ENCODE measurements around the gene CREBZF.
A peak's percentile ranks its signal among the peaks of the same experiment; 100 is the strongest.

DNA sequence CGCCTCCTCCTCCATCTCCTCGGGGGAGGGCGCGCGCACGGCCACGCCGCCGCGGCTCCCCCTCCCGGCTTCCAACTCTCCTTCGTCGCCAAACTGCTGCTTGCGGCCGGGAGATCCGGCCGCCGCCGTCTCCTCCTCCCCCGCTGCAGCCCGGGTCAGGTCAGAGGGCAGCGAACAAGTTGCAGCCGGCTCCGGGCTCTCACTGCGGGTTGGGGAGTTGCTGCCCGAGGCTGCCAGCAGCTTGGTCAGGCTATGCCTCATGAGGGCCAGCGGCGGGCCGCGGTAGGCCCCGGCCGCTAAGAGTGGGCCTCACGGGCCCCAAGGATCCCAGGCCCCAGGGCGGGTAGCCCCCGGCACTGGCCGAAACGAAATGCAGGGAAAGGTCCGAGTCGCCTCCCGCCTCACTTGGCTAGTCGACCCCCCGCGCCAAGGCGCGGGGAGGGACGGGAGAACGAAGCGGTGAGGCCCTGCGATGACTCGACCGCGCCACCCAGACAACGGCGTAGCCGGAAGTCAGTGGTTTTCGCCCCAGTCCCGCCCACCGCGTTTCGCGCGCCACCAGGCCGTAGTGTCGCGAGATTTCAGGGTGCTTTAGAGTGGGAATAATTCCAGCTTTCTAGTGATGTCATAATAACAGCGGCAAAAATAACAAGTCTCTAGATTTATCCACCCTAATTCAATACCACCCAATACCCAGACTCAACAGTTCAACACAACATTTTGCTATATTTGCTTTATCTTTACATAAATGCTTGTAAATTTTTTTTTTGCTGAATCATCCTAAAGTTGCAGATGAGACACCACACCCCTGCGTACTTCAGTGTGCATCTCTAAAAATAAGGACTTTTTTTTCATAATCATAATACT lies at the start of gene CREBZF:
- TF ChIP-seq CTCF (conservative IDR thresholded peaks at IDR 0.05 in 1 of 2, IDR thresholded peaks at IDR 0.05 in 1 of 2; ENCODE audit: low read depth in 1 of 2, low read length in 2 of 2) = peak in 1 of 2 donors; percentile 1
- no peak for TF ChIP-seq EZH2 (IDR thresholded peaks at IDR 0.05; ENCODE audit: low read length, missing control alignments)

All from fibroblast of lung (primary cell).